SU-DHL-6 (cell line): ENCODE measurements around the gene IRAK1.

Source experiments
- EZH2phosphoT487 ChIP-seq: fragments of 200-600 bp; sonication (generic), shearing (Covaris generic); conservative IDR thresholded peaks from 2 replicates; pipeline ENCODE4 v1.6.1; 2018; ENCODE audit warnings: mild to moderate bottlenecking, antibody characterized with exemption, low read length, moderate library complexity, mixed read lengths
- TF ChIP-seq, protein P1 (sequence below): fragments of 200-600 bp; sonication (generic); IDR thresholded peaks from one replicate; pipeline ENCODE4 v1.5.1; 2017; ENCODE audit warnings: antibody characterized with exemption, mild to moderate bottlenecking, low read length, moderate library complexity; ENCODE audit not compliant: insufficient read depth, poor library complexity, severe bottlenecking

DNA sequence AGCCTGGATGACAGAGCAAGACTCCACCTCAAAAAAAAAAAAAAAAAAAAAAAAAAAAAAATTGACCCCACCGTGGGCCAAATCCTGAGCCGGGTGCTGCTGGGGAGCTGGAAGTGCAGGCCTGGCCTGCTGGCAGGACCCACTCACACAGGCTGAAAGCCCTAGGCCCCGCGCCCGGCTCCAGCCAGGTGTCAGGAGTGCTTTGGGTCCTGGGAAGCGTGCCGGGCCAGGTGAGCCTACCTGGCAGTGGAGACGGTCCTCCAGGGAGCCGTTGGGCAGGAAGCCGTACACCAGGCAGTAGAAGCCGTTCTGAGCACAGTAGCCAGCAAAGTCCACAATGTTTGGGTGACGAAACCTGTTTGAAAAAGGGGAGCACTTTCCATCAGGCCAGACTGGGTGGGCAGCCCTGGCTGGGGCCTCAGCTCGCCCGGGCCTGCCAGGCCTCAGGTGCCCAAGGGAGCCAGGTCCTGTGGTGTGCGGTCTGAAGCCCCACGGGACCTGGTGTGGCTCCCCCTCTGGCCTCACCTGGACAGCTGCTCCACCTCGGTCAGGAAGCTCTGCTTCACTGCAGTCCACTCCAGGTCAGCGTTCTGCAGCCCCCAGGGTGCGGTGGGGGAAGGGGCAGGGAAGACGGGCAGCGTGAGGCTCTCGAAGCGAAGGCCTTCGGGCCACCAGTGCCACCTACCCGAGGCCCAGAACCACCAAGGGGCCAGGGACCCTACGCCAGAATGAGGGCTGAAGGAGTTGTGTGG, 1.8 kb downstream of the IRAK1 start:
- TF ChIP-seq, protein P1, sequence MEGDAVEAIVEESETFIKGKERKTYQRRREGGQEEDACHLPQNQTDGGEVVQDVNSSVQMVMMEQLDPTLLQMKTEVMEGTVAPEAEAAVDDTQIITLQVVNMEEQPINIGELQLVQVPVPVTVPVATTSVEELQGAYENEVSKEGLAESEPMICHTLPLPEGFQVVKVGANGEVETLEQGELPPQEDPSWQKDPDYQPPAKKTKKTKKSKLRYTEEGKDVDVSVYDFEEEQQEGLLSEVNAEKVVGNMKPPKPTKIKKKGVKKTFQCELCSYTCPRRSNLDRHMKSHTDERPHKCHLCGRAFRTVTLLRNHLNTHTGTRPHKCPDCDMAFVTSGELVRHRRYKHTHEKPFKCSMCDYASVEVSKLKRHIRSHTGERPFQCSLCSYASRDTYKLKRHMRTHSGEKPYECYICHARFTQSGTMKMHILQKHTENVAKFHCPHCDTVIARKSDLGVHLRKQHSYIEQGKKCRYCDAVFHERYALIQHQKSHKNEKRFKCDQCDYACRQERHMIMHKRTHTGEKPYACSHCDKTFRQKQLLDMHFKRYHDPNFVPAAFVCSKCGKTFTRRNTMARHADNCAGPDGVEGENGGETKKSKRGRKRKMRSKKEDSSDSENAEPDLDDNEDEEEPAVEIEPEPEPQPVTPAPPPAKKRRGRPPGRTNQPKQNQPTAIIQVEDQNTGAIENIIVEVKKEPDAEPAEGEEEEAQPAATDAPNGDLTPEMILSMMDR: no peak
- TF ChIP-seq EZH2phosphoT487: no peak
